ENCODE measurements around the gene CPN2. TPM values are rescaled to one million over a fixed set of nuclear protein-coding genes. Genes with fewer than 3 reads are reported as not detected.

CPN2 gene
- total RNA-seq, 1 experiment from 2014 or later: 0.09 TPM

- no peak for TF ChIP-seq ZNF532 (CRISPR knock-in tag; IDR thresholded peaks at IDR 0.05; ENCODE audit: borderline replicate concordance)
- TF ChIP-seq ARID4B (CRISPR knock-in tag; IDR thresholded peaks at IDR 0.05; ENCODE audit: borderline replicate concordance): no peak
- TF ChIP-seq ZNF512 (CRISPR knock-in tag; IDR thresholded peaks at IDR 0.05; ENCODE audit: borderline replicate concordance): no peak
- TF ChIP-seq ATF2 (CRISPR knock-in tag; IDR thresholded peaks at IDR 0.05; ENCODE audit: borderline replicate concordance, low read depth): no peak
- no peak for TF ChIP-seq ZNF317 (CRISPR knock-in tag; IDR thresholded peaks at IDR 0.05; ENCODE audit: borderline replicate concordance, low read depth)
- TF ChIP-seq ZNF219 (CRISPR knock-in tag; IDR thresholded peaks at IDR 0.05; ENCODE audit: borderline replicate concordance): no peak
- no peak for TF ChIP-seq ZNF232 (CRISPR knock-in tag; IDR thresholded peaks at IDR 0.05)
- no peak for TF ChIP-seq STAT6 (CRISPR knock-in tag; conservative IDR thresholded peaks at IDR 0.05; ENCODE audit: low read depth)
- no peak for TF ChIP-seq NFATC4 (CRISPR knock-in tag; IDR thresholded peaks at IDR 0.05)
- no peak for TF ChIP-seq CREB1 (CRISPR knock-in tag; IDR thresholded peaks at IDR 0.05)
- TF ChIP-seq CTCF (IDR thresholded peaks at IDR 0.05): no peak
Observed at GRCh38 chr3:194348354-194348753, 2.8 kb downstream of the CPN2 start (continued).

Measured in WTC11 (cell line).